Measurements from ENCODE around the gene SPDYE1.

SPDYE1 gene

DNA sequence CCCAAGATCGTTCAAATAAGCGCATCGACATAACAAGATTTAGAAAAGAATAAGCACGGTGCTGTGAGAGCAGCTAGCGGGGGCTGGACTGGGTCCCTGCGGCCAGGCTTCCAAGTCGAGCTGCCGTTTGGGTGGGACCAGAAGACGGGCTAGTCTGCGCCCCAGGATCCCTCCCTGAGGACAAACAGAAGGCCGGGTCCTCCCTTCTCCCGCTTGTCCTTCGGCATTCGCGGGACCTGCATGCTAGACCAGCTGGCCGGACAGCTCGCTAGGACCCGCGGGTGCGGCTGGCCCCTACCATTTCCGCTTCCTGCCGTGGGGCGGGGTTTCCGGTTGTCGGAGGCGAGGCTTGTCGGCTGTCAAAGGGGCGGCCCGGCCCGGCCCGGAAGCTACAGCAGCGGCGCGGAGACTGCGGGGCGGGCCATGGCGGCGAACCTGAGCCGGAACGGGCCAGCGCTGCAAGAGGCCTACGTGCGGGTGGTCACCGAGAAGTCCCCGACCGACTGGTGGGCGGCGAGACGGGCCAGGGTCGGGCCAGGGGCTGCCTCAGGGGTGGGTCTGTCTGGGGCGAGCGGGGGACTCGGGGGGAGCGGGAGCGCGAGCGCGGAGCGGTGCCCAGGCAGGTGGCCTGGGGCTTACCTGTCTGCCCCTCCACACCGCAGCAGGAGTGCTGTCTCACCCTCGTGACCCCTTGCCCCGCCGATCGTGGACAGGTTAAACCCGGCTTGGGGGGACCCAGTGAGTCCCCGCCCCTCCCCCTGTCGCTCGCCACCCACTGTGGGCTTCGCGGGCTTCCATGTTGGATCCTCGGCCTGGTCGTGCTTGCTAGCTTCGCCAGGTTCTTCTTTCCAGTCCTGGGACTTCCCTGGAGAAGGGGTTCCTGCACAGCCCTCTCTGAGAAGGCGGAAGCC is 46.9 kb downstream of the SPDYE1 start, which contains the start of gene DBNL:
DBNL (plus strand) TSS at position 388 of the 911 bp plus-strand sequence; CDS start at position 424, 36 bp downstream.
- DNase-seq (ENCODE audit: low read depth), result peak; percentile 86

DNA sequence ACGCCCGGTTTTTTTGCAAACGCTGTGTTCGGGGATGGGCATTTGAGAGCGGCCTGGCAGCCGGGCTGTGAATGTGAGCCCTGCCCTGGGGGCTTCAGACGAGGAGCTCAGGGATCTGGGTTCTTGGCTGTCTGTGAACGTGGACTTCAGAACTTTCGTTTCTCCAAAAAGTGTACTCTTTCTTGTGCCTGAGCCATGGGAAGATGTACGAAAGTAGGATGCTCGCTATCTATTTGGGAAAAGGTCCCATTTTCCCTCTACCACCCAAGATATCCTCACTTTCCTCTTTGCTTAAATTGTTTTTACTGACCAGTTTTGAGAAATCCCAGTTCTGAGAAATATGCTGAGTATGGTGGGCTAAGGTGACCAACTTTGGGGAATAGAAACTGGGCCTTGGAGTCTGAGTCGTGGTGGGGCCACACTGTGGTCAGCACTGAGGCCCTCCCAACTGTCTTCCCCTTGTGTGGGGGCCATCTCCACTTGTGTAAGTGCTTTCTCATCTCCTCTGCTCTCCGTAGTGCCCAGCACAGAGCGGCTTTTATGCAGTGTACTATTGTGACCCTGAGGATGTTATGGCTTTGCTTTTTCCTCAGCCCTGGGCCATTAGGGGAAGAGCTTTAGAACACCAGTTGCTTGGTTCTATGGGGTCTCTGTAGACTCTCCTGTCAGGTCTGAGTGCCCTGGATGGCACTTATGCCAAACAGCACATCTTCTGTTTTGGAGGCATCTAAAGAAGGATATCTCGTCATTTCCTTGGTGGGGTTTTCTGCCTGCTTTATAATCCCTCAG is 47.7 kb downstream of the SPDYE1 start:
- DNase-seq (ENCODE audit: low read depth), result no peak

DNA sequence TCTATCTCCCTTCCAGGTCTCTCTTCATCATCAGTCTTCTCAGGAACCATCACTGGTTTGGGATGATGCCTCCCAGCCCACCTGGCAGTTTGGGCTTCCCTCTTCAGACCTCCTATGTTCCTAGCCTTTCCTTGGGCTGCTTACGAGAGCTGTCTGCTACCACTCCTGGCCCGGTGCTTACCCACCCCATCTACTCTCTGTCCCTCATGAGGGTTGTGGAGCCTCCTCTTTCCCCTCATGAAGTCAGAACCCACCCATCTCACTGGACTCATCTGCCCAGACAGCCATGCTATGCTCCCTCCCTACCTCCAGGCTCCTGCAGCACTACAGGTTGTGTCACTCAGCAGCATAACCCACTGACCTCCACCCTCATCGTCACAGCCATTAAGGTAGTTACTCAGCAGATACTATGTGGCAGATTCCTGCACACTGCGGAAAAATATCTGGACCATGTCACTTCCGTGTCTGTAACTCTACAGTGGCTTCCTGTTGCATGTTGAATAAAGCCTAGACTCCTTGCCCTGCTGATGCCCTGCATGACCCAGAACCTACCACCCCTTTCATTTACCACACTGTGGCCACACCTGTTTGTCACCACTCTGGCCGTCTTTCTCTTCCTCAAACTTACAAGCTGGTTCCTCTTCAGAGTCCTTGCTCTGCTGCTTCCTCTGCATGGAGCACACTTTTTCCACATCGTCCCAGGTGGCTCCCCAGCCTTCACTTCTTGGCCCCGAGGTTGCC is 48.8 kb downstream of the SPDYE1 start:
- DNase-seq (ENCODE audit: low read depth), result no peak

DNA sequence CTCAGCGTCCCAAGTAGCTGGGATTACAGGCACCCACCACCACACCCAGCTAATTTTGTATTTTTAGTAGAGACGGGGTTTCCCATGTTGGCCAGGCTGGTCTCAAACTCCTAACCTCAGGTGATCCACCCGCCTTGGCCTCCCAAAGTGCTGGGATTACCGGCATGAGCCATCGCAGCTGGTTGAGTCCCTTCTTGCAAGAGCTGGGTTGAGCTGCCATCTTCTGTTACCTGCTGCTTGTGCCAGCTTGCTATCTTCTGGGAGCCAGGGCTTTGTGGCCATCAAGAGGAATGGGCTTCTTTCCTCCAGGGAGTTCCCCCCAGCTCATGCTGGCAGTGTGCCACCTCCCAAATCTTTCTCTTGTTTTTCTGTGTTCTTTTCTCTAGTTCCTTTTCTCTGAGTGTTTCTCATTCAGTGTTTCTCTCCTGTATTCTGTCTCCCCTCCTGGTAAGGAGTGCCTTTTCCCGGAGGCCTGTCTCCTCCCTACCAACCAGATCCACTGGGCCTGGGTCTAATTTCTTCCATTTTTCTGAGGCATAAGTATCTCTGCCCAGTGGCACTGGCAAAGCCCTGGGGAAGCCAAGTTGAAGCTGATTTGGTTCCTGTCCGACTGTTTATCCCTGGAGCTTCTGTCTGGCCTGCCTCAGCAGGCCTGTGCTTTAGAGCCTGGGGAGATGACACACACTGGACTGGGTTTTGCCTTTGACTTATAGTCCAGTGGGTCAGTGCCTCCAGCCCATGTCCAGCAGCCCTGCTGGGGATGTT is 50.5 kb downstream of the SPDYE1 start:
- DNase-seq (ENCODE audit: low read depth), result no peak

DNA sequence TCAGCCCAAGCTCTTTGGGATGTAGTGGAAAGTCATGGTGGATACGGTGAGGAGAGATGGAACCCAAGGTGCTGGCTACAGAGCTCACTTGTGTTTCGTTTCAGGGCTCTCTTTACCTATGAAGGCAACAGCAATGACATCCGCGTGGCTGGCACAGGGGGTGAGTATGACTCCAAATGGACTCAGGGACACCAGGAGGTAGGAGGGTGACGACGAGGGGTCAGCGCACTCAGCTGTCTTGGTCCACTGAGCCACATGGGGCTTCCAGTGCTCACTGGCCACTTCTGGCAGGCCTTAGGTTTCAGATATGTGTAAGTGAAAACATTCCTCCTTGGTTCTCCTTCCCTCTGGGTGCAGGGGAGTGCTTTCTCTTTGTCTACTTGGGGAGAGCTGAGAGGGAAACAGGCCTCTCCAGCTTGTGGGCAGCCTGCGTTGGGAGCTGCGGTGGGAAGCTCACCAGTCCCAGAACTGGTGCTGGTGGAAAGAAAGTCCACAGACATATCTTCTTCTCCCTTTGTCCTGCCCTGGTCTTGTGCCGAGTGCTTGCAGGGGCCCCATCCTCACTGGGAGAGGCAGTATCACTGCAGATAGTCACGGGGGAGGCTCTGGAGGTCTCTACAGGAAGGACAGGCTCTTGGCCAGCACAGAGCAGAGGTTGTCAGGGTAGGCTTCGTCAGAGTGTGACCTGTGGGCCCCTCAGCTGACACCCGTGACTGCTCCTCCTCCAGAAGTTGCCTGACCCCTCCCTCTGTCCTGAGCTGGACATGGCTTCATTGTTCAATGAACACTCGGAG is 52.6 kb downstream of the SPDYE1 start:
- no peak for DNase-seq (ENCODE audit: low read depth)

DNA sequence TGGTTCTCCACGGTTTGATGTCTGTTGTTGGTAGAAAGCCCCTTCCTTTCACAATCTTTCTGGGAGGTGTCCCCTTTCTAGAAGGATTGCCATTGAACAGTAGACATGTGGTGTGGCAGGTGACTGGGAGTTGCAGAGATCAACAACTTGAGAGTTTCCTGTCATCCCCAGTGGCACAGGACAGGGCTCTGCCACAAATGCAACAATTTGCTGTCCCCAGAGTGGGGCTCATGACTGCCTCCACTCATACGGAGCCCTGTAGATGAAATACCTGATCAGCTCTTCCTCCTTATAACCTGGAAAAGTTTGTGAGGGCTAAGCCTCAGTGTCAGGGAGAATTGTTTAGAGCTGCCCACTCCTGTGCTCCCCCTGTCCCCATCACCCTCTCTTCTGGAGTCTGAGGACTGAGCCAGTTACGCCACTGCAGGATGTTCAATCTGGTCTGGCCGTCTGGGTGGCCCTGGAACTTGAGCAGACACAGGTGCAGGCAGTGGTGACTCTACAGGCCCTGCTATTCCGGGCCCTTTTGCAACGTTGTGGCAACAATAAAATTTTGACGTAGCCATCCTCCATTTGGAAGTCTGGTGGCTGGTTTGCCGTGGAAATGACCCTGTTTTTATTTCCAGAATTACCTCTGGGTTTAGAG is 53.3 kb downstream of the SPDYE1 start:
- DNase-seq (ENCODE audit: low read depth), result no peak

DNA sequence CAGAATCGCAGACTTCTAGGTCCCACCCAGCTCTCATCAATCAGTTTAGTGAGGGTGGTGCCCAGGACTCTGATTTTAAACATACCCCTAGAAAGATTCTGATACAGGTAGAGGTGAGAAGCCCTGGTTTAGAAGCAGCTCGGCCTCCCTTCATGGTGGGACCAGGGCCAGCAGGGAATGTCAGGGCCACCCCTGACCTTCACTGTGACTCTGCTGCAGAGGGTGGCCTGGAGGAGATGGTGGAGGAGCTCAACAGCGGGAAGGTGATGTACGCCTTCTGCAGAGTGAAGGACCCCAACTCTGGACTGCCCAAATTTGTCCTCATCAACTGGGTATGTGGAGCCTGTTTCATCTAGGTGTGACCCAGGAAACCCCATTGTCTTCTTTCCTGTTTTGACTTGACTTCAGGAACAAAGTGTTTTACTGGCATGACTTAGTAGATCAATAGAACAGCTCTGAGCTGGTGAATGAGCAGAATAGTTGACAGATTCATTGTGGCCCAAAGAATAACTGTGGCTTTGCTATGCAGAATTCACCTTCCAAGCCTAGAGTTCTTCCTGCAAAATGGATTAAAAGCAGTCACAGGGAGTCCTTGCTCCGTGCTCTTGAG is 54.0 kb downstream of the SPDYE1 start:
- no peak for DNase-seq (ENCODE audit: low read depth)

DNA sequence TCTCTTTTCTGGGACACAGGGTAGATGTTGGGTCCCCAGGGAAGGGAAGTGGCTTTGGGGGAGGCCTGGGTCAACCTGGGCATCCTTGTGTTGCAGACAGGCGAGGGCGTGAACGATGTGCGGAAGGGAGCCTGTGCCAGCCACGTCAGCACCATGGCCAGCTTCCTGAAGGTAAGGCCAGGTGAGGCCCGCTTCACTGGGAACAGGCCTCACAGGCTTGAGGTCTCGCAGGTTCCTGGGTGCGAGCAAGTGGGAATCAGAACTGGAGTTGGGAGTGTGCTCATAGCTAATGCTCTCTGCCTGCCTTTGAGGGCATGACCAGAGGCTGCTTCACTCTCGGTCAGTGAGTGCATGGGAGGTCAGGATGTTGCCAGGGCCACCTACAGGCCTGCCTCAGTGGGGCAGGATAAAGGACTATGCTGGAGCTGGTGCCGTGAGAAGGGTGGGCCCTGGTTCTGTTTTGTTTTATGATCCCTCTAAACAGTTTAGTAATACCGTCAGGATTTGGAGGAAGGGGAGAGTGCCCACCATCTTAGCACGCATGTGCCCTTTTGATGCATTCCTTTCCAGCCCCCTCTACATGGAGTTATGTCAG is 55.2 kb downstream of the SPDYE1 start:
- DNase-seq (ENCODE audit: low read depth), result no peak

DNA sequence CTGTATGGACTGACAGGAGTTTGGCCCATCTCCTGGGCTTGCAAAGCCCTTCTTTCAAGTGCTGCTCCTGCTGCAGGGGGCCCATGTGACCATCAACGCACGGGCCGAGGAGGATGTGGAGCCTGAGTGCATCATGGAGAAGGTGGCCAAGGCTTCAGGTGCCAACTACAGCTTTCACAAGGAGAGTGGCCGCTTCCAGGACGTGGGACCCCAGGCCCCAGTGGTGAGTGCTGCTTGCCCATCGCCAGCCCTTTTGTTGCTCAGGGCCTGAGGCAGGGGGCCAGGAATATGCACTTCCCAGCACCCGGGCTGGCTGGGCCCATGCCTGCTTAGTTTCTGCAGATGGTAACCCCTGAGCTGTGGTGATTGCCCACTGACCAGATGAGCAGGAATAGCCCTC is 59.0 kb downstream of the SPDYE1 start:
- DNase-seq (ENCODE audit: low read depth), result no peak

DNA sequence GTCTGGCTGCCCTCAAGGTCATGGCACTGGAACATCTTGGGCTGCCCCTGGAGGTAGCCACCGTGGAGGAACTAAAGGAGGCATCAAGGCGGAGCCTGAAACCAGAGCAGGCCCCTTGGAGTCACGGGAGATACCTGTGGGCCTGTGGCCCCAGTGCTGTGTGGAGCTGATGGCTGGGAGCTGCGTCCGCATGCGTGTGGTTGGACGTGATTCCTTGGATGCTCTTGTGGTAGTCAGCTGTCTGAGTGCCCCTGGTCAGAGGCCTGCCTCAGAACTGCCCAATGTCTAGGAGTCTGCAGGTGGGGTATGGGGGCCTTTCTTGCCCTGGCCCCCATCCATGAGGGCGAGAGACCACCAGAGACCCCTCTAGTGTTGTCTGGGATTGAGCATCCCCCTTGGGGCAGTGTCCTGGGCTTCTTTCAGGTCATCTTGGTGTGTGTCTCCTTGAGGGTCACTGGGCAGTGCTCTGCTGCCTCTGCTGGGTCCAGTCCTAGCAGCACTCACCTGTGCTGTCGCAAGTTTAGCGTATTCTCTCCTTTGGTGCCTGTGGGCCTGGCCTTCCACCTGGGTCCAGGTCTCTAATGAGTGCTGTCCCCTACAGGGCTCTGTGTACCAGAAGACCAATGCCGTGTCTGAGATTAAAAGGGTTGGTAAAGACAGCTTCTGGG is 59.6 kb downstream of the SPDYE1 start:
- no peak for DNase-seq (ENCODE audit: low read depth)

DNA sequence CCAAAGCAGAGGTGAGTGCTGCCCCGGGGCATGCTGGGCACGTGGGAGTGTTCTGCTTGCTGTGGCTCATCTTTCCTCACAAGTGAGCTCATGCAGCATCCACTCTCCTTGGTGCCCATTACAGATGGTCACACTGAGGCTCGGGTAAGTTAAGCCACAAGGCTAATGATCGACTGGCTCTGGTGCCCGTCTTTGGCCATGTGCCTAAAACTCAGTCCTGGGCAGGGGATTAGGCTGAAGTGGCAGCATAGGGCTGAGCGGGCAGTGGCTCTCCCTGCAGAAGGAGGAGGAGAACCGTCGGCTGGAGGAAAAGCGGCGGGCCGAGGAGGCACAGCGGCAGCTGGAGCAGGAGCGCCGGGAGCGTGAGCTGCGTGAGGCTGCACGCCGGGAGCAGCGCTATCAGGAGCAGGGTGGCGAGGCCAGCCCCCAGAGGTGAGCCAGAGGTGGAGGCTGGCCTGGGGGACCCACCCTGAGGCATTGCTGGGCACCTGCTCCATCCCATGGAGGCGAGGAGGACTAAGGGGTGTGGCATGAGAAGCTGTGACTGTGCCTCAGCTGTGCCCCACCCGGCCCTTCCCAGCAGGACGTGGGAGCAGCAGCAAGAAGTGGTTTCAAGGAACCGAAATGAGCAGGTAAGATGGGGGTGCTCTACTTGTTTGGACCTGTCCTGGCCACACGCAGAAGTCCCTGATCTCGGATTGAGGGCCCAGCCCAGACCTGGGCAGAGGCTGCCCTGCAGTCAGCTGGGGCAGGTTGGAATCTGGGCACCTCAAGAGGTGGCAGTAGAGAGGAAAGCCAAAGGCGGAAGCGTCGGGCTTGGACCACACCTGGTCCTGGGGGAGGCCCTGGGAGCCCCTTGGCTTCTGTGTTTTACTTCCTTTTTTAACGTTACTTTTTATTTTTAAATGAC is 60.4 kb downstream of the SPDYE1 start:
- DNase-seq (ENCODE audit: low read depth), result no peak

DNA sequence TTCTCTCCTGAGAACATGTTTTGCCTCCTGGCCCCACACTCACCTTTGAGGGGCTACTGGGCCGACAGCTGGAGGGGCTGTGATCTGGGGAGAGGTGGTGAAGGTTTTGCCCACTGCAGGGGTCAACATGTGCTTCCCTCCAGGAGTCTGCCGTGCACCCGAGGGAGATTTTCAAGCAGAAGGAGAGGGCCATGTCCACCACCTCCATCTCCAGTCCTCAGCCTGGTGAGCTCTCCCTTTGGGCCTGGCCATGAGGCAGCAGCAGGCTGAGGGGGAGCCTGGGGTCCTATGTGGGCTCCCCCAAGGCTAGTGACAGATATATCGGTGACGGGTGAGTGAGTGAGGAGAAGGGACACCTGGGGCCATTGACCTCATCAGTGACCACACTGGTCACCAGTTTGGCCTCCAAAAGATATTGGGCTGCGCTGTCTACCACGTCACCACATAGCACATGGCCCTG is 61.1 kb downstream of the SPDYE1 start:
- DNase-seq (ENCODE audit: low read depth), result no peak

DNA sequence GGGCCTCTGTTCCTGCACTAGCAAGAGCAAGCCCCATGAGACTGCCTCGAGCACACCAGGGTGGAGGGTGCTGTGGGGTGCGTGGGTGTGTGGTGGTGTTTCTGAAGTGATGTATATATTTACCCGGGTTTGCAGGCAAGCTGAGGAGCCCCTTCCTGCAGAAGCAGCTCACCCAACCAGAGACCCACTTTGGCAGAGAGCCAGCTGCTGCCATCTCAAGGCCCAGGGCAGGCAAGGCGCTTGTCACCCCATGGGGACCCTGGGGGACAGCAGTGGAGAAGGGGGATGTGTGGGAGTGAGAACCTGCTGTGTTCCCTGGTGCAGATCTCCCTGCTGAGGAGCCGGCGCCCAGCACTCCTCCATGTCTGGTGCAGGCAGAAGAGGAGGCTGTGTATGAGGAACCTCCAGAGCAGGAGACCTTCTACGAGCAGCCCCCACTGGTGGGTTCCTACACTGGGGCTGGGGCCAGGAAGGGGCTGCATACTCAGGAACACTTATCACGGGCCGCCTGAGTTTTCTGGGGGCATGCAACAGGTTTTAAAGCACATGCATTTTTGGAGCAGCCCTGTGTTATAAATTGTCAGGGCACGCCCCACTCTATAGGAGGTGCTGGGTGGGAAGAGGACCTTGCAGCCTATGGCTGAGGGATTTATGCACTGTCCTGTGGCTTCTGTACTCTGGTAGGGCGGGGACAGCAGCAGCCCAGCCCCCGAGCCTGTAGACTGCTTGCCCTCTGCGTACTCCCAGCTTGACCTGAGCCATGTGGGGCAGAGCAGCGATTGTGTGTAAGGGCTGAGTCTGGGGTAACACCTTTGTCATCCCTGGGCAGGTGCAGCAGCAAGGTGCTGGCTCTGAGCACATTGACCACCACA is 61.8 kb downstream of the SPDYE1 start:
- DNase-seq (ENCODE audit: low read depth), result no peak
